ENCODE results near the gene GBP1. TPM values are rescaled to one million over a fixed set of nuclear protein-coding genes. Genes with fewer than 3 reads are reported as not detected.

Gene GBP1
- total RNA-seq, 1 donor, result 16.7 TPM

DNA sequence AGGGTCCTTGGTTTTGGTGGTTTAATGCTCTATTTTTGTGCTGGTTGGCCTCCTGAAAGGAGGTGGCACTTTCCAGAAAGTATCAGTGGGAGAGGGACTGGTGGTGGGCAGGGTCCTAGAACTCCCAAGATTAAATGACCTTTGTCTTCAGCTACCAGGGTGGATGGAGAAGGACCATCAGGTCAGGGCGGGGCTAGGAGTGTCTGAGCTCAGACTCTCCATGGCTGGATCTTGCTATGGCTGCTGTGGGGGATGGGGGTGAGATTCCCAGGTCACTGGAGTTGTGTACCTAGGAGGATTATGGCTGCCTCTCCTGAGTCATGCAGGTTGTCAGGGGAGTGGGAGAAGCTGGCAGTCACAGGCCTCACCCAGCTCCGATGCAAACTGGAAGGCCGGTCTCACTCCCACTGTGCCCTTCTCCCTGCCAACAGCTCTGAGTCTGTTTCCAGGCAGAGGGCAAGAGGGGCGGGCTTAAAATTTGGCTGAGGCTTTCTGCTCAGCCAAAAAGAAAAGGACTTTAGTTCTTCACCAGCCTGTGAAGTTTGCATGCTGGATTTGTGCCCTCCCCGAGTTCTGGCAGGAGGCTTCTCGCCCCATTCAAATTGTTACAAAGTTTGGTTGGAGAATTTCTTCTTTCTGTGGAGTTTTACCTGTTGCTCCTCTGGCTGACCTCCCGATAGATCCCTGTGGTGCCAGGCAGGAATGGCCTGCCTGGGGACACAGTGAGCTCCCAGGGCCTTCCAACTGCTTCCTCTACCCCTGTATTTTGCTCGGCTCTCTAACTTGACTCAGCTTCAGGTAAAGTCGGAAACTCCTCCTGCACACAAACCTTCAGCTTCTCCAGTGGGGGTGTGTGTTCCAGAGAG is 59.5 kb downstream of the GBP1 start:
- H3K4me3 ChIP-seq (ENCODE audit: low read depth, low read length), result no peak overlapping the region
- TF ChIP-seq, protein P1, sequence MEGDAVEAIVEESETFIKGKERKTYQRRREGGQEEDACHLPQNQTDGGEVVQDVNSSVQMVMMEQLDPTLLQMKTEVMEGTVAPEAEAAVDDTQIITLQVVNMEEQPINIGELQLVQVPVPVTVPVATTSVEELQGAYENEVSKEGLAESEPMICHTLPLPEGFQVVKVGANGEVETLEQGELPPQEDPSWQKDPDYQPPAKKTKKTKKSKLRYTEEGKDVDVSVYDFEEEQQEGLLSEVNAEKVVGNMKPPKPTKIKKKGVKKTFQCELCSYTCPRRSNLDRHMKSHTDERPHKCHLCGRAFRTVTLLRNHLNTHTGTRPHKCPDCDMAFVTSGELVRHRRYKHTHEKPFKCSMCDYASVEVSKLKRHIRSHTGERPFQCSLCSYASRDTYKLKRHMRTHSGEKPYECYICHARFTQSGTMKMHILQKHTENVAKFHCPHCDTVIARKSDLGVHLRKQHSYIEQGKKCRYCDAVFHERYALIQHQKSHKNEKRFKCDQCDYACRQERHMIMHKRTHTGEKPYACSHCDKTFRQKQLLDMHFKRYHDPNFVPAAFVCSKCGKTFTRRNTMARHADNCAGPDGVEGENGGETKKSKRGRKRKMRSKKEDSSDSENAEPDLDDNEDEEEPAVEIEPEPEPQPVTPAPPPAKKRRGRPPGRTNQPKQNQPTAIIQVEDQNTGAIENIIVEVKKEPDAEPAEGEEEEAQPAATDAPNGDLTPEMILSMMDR (IDR thresholded peaks at IDR 0.05; ENCODE audit: insufficient read depth, low read length), result no peak
- no peak for DNase-seq (ENCODE audit: low read depth)

Small RNA genes lying within 50 kb of the gene (small RNA-seq; reads per million reads assigned to genes)
- gene RF00019, result not detected

Other genes with a start within 250 kb of the GBP1 start
- 14.1 and 36.7 TPM in 2 replicates for gene GTF2B, start 173.6 kb downstream of the GBP1 start, total RNA-seq (ENCODE audit: low replicate concordance)
- 23.0 and 44.2 TPM in 2 replicates for gene KYAT3, start 72.6 kb downstream of the GBP1 start, total RNA-seq (ENCODE audit: low replicate concordance)
- 13.7 and 15.8 TPM in 2 replicates for gene RBMXL1, start 72.6 kb downstream of the GBP1 start, total RNA-seq (ENCODE audit: low replicate concordance)
- 28.6 and 65.3 TPM in 2 replicates for gene GBP3, start 42.3 kb downstream of the GBP1 start, total RNA-seq (ENCODE audit: low replicate concordance)
- gene GBP2, start 60.9 kb upstream of the GBP1 start, total RNA-seq (ENCODE audit: low replicate concordance), result 19.8 and 75.5 TPM in 2 replicates
- gene GBP7, start 110.8 kb upstream of the GBP1 start, total RNA-seq (ENCODE audit: low replicate concordance), result not detected in 2 replicates
- 0.09 and 3.7 TPM in 2 replicates for gene GBP4, start 133.7 kb upstream of the GBP1 start, total RNA-seq (ENCODE audit: low replicate concordance)
- gene GBP5, start 207.7 kb upstream of the GBP1 start, total RNA-seq (ENCODE audit: low replicate concordance), result under 0.01 TPM in 1 of 2 replicates, not detected in the other